Neural progenitor cell (in vitro differentiated cells): ENCODE data around the gene ABCC6.

Experiments used
- EZH2 ChIP-seq: fragments of 200-600 bp; sonication (generic); IDR thresholded peaks from 2 replicates; pipeline ENCODE4 v1.6.1; 2017; ENCODE audit warnings: antibody characterized with exemption, mild to moderate bottlenecking, moderate library complexity
- EZH2phosphoT487 ChIP-seq: fragments of 200-600 bp; sonication (generic); IDR thresholded peaks from 2 replicates; pipeline ENCODE4 v1.6.1; 2017; ENCODE audit warnings: antibody characterized with exemption
- TF ChIP-seq, protein P1 (sequence below): fragments of 200-600 bp; sonication (generic); IDR thresholded peaks from 2 replicates; pipeline ENCODE4 v1.5.1; 2017; ENCODE audit warnings: antibody characterized with exemption, mild to moderate bottlenecking

DNA sequence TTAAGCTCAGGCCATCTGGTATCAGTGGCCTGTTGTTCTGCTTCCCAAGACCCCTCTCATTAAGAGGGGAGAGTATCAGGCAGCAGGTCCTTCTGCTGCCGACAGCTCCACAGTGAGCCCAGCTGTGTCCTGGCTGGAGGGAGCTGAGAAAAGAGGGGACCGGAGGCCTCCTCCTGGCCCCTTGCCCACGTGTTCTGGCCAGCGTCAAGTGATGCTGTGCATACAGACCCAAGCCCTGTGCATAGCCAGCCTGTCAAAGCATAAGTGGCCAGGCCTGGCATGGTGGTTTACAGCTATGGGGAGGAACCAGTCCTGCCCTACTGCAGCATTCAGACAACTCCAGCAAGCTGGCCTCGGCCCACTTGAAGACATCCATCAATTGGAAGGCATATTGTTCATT, 48.0 kb downstream of the ABCC6 start:
- TF ChIP-seq, protein P1, sequence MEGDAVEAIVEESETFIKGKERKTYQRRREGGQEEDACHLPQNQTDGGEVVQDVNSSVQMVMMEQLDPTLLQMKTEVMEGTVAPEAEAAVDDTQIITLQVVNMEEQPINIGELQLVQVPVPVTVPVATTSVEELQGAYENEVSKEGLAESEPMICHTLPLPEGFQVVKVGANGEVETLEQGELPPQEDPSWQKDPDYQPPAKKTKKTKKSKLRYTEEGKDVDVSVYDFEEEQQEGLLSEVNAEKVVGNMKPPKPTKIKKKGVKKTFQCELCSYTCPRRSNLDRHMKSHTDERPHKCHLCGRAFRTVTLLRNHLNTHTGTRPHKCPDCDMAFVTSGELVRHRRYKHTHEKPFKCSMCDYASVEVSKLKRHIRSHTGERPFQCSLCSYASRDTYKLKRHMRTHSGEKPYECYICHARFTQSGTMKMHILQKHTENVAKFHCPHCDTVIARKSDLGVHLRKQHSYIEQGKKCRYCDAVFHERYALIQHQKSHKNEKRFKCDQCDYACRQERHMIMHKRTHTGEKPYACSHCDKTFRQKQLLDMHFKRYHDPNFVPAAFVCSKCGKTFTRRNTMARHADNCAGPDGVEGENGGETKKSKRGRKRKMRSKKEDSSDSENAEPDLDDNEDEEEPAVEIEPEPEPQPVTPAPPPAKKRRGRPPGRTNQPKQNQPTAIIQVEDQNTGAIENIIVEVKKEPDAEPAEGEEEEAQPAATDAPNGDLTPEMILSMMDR: no peak
- TF ChIP-seq EZH2: no peak
- no peak for TF ChIP-seq EZH2phosphoT487
